Spleen (tissue), 7 donors: ENCODE results near the gene WAC.

Source experiments
- CTCF ChIP-seq, 11 experiments: fragments of 200-600 bp in 7 of 11; fragments of 450-650 bp in 4 of 11; sonication (generic) in 4 of 11; IDR thresholded peaks in 8 of 11; conservative IDR thresholded peaks in 3 of 11; 1 replicate in 7 of 11; 2 replicates in 4 of 11; pipeline versions ENCODE4 v1.4.0 to v1.8.0; 2016 to 2021; ENCODE audit warnings: antibody characterized with exemption in 11 of 11, inconsistent platforms in 4 of 11, mild to moderate bottlenecking in 1 of 11
- POLR2A ChIP-seq, 3 donors: fragments of 450-650 bp; IDR thresholded peaks; one replicate each; pipeline ENCODE4 v1.5.1; 2017; ENCODE audit warnings: antibody characterized with exemption in 3 of 3, mild to moderate bottlenecking in 1 of 3
- POLR2AphosphoS5 ChIP-seq, 3 donors: sonication (generic); formaldehyde crosslinking; IDR thresholded peaks; one replicate each; pipeline ENCODE4 v1.5.1; 2017; ENCODE audit warnings: antibody characterized with exemption in 3 of 3
- donor health status: DM: no; HTN: no; CAD: no; lungs with moderate emphysema.
- donor health status: DM: no; HTN: no; CAD: no.
- donor health status: DM: no; HTN: no; CAD: no.

GRCh38 chr10:28555358-28555757 lies 22.4 kb downstream of the WAC start:
- TF ChIP-seq CTCF (IDR thresholded peaks at IDR 0.05 in 8 of 11, conservative IDR thresholded peaks at IDR 0.05 in 3 of 11) (no peak), POLR2A (IDR thresholded peaks at IDR 0.05) (no peak), POLR2AphosphoS5 (IDR thresholded peaks at IDR 0.05) (no peak)
